ENCODE results near the gene RBM38.

RBM38 gene

DNA sequence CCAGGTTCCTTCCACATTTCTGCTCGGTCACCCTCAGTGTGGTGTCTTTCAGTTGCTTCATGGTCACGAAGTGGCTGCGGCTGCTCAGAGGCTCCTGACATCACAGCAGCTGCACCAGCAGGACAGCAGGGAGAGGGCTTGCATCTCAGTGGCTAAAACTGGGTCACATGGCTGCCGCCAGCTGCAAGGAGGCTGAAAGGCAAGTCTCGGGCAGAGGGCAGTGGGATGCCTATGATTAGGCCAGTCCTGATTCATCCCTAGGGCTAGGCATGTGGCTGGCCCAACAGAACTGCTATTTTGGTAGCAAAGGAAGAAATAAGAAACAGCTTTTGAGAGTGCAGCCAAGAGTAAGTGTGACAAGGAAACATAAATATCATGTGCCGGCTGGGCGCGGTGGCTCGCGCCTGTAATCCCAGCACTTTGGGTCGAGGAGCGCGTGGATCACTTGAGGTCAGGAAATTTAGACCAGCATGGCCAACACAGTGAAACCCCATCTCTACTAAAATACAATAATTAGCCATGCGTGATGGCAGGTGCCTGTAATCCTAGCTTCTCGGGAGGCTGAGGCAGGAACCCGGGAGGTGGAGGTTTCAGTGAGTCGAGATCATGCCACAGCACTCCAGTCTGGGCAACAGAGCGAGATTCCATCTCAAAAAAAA is 46.6 kb downstream of the RBM38 start:
- DNase-seq (ENCODE audit: low spot score): no peak

DNA sequence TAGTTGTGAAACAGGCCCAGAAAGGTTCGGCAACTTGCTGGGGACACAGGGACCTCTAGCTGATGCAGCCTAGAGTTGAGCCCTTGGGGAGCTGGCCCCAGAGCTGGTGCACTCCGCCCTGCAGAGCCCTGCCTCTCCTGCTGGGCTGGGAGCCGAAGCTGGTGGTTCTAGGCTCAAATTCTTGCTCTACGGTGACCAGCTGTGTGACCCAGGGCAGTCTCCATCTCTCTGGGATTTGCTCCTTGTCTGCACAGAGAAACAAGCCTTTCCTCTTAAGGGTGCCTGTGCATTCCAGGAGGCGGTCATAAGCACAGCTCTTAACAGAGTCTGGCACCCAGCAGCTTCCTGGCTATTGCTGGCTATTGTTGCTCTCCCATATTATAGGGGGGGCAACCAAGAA is 47.4 kb downstream of the RBM38 start:
- DNase-seq (ENCODE audit: low spot score): no peak

DNA sequence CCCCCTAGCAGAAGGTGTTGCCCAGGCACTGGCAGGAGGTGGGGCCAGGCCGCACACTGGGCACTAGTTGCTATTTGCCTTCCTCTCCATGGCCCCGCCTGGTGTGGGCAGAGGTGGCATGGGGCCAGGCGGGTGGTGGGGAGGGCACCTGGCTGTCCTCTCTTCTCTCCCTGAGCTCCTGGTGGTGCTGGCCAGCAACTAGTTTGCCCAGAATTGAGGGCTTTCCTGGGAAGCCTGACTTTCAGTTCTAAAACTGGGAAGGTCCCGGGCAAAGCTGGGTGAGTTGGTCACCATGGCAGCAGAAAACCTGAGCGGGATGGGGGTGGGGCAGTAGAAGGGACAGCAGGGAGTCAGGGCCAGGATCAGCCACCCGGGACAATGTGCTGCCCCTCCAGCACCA is 48.2 kb downstream of the RBM38 start:
- peak; percentile 48 for DNase-seq (ENCODE audit: low spot score)

DNA sequence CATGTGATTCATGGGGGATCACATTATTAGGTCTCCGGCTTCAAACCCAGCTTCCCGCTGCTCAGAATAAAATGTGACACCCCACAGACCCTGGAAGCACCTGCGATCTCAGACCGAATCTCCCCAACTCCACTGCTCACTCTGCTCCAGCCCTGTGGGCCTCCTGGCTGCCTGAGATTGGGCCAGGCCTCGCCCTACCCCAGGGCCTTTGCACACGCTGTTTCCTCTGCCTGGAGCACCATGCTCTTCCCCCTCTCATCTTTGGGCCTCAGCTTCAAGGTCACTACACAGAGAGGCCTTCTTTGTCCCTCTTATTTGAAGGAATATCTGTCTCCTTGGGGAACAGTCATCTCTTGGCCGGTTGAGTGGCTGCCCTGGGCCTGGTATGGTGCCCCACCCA is 48.8 kb downstream of the RBM38 start:
- no peak for DNase-seq (ENCODE audit: low spot score)

DNA sequence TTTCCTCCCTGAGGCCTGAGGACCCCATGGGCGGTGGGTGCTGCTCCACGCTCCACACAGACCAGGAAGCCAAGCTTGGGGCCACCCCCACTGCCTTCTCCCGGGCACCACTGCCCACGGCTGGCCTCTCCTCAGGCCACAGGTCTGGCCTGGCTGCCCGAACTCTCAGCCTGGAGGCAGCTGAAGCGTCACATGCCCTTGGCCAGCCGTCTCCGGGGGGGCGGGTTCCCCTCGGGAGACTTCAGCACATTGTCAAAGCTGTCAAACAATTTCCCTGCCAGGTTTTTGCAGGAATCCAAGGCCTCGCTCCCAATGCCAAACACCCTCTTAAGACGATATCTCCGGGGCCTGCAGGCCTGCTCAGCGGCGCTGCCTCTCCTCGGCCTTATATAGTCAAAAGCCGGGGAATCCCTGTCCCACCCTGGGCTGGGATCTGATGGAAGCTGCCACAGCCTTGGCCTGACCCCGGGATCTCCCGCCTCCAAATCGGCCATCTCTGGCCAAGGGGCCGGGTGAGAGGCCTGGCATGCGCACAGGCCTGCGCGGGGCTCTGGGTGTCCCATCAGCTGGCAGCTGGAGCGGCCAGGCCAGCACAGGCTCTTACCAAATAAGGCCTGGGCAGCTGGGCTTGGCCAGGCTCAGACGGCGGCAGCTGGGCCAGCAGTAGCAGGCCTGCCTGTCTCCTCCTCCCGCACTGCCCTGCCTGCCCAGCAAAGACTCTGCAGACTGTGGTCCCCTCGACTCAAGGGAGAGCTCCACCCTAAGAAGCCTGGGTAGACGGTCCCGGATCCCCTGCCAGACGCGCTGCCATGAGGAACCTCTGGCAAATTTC is 49.7 kb downstream of the RBM38 start:
- DNase-seq (ENCODE audit: low spot score): no peak

DNA sequence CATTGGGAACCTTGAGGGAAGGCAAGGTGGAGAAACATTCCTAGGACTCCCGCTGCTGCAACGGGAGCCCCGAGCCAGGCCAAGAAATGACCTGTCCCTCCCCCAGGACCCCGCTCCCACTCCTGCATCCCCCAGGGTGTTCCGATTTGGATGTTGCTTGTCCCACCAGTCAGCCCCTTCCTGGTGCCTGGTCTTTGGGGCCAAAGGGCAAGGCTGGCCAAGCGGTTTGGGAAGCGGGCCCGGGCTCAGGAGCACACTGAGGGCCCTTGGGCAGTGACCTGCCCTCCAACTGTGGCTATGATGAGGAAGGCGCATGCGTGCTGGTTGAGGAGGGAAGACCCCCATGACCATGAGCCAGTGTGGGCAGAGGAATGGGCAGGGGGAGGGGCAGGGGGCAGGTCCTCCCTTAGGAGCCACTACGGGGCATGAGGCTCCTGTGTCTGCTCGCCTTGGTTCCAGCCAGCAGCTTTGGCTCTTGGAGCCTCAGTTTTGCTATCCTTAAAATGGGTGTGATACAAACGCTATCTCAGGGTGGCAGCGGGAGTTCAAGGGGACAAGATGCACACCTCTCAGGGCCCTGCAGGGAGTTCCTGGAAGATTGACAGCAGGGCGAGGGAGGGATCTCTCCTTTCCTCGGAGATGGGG is 50.4 kb downstream of the RBM38 start:
- no peak for DNase-seq (ENCODE audit: low spot score)

DNA sequence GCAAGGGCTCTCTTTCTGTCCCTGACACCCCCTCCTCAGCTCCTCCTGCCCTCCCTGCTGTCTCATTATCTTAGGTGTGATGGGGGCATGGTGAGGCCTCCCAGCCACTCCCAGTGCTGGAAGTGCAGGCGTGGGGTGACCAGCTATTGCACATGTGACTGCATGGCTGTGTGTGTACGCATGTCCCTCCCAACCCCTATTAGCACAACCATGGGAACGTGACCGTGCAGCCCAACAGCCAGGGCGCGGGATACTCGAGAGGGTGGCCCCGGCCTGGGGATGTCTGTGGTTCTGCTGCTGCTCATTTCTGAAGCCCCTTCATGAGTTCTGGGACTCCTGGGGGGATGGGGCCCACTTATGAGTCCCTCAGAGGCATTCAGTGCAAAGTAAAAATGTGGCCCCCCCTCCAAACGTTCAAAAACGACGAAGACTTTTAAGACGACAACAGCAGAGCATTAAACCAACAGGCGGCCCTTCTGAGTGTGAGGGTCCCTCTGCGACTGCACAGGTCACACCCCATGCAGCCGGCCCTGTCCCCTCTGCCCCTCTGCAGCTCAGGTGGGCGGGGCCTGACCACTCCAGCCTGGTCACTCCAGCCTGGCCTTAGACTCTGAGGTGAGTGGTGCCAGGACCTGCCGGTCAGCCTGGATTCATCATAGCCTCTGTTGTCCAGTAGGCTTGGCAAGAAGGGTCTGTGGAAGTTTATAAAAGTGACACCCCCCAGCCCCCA is 51.1 kb downstream of the RBM38 start:
- no peak for DNase-seq (ENCODE audit: low spot score)

DNA sequence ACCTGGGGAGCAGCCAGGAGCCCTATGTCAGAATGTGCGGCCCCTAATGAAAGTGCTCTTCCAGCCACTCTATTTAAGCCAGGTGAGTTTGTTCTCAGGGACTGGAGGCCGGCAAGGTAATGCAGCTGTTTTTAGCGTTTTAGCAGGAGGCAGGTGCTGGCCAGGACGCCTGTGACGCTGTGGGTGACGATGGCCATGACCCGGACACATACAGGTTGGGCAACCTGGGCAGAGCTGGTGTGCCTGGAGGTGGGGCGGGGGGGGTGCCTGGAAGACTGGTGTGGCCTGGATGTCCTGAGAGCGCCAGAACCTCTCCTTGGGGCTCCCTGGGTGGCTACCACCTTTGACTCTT is 51.7 kb downstream of the RBM38 start:
- no peak for DNase-seq (ENCODE audit: low spot score)

DNA sequence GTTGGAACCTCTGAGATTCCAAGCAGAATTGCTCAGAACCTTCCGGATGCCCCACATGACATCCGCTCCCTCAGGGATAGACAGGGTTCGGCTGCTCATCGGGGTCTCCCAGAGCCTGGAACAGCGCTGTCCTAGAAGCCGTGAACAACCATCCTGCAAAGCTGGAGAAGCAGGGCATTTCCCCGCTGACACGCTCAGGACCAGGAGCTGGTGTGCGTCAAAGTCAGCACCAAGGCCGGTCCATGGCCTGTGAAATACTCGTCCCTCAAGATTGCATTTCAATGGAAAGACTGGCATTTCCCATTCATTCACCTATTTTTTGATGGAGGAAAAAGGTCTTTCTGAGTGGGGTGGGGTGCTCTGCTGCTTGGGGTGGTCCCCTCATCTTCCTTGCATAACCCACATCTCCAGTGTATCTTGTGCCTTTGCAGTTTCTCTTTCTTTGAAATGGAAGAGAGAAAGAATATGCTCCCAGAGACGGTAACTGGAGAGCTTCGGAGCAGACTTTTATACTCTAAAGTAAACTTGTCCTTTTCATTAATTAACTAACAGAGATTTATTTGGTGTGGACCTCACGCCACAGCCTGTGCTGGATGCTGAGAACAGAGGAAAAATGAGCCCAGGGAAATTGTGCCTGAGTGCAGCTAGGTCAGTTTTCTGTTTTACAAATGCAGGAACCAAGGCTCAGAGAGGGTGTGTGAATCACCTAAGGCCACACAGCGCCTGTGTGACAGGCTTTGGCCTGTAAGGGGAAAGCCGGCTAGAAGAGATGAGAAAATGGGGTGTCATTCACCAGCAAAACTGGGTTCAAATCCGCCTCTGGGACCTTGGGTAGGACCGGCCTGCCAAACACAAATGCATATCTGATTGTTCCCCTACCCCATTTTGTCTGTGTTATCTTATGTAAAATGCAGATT is 52.4 kb downstream of the RBM38 start:
- DNase-seq (ENCODE audit: low spot score): no peak

DNA sequence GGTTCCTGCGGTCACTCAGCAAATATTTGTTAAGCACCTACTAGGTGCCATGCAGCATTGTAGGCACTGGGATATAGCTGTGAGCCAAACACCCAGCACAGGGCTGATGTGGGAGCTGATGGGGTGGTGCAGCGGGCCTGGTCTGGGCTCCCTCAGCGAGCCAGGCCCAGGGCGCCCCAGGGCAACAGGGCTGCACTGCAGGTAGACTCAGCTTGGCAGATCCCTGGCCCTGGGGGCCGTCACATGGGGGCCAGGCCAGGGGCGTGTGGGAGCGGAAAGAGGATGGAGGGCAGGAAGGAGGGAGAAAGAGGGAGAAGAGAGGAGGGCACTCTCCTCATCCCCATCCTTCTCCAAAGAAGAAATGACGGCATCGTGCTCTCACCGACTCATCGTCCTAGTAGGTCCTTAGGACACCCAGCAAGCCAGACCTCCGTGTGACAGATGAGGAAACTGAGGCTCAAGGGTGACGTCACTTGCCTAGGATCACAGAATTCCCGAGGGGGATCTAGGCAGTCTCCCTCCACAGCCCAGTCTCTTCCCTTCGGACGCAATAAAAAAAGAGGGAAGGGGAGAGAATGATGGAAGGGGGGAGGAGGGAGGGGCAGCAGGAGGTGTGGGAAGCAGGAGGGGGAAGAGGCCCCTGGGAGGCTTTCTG is 53.3 kb downstream of the RBM38 start:
- no peak for DNase-seq (ENCODE audit: low spot score)

DNA sequence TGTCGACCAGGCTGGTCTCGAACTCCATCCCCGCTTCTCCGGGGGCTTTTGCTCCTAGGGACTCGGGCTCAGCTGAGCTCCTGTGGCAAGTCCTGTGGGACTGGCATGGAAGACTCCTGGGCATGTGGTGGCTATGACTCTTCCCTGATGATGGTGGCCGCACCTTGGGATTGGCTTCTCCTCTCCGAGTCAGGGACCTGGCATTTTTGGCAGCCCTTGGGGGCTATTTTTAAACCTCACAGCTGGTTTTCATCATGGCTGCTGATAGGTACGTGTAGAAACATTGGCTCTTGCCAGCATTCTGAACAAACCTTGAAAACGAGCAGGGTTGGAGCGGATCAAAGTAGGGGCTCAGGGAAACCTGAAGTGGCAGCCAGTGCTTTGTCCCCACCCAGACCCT is 54.1 kb downstream of the RBM38 start:
- DNase-seq (ENCODE audit: low spot score): no peak

DNA sequence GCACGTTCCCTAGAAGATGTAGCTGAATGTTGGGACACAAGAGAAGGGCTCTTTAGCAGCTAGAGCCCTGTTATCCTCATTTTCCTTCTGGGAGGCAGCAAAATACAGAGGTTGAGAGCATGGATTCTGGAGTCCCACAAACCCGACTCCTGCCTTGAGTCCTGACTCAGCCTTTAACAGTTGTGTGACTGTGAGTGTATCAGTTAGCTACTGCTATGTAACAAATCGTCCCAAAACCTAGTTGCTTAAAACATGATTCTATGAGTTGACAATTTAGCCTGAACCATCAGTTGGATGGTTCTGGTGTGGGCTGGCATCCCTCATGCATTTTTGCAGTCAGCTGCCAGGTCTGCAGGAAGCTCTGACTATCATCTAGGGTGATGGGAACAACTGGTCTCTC is 54.6 kb downstream of the RBM38 start:
- no peak for DNase-seq (ENCODE audit: low spot score)

DNA sequence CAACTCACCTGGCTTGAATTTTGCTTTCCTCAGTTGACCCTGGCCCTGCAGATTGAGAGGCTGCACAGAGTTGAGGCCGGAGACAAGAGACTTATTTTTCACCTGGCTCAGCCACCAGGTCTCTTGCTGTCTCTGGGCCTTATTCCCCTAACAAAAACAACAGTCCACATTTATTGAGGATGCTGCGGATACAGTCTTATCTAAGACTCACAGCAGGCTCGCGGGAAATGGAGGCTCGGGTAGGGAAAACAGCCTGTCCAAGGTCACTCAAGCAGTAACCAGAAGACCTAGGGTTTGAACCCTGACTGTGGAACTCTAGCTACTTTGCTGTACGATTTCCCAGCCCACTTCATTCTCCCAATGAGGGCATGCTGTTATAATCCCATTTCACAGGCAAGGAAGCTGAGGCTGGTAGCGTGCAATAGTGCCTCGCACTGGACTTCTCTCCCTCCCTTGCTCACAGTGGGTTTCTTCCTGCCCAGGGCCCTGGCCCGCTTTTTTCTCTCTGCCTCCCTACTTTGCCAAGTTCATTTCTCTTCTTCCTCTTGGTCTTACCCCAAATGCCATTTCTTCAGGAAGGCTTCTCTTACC is 57.7 kb downstream of the RBM38 start:
- DNase-seq (ENCODE audit: low spot score): no peak

DNA sequence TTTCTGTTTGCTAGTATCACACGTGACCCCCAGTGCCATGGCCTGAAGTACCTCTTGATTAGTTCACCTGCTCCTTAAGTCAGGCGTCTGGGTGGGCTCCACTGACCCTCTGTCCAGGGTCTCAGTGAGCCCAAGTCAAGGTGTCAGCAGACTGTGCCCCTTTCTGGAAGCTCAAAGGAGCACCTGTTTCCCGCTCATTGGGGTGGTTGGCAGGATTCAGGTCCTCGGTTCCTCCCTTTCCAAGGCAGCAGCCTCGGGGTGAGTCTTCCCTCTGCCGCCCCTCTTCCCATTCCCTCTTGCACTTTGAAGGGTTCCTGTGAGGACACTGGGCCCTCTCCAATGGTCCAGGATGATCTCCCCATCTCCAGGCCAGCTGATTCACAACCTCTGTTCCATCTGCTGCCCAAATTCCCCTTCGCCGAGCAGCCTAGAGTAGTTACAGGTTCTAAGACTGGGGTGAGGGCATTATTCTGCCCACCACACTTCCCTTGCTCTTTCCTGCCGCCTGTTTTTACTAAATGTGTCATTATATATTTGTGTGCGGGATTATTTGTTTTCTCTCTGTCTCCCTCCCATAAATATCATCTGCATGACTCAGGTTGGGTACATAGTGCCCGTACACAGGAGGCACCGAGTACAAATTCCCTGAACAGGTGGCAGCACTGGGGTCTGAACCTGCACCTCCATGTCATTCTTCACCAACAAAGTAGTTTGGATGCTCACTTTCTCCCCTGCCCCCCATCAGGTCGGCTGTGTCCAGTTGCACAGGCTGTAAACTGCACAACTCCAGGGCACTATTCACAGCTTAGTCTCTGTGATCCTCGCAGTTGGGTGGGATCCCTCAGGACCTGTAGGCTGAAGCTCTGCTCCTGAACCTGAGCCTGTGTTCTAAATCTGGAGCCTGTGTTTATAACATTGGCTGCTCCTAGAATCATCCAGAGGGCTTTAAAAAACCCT is 58.5 kb downstream of the RBM38 start:
- DNase-seq (ENCODE audit: low spot score): no peak

DNA sequence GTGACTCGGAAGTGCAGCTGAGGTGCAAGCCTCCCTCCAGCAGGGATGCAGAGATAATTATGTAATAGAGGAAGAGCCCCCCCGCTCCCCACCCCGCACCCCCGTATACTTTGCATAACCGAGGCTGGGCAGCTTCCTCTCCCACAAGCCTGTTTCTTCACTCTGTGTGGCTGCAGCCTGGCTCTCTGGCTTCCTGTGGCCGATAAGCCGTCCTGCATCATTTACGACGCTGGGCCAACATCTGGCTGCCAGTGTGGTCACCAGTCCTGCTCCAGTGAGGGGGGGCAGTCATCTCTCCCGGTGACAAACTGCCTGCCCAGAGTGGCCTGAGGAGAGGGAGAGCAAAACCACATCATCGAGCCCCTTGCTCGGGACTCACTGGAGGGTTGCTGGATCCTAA is 59.2 kb downstream of the RBM38 start:
- DNase-seq (ENCODE audit: low spot score): no peak

DNA sequence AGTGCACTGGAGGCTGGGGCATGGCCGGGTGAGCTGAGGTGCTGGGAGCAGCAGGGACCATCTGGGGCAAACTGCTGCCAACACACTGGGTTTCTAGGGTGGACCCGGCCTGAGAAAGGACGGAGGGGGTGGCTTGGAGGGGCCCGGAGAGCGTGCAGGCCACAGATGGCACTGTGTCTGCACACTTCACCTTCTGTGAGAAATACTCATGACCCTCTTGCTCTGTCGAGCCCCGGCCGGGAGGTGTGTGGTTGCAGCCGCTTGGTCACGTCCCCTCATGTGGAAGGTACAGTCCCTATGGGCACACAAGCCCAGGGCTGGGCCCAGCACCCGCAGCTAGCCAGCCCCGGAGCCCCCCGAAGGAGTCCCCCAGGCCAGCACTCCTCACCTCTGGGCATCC is 59.7 kb downstream of the RBM38 start:
- no peak for DNase-seq (ENCODE audit: low spot score)

DNA sequence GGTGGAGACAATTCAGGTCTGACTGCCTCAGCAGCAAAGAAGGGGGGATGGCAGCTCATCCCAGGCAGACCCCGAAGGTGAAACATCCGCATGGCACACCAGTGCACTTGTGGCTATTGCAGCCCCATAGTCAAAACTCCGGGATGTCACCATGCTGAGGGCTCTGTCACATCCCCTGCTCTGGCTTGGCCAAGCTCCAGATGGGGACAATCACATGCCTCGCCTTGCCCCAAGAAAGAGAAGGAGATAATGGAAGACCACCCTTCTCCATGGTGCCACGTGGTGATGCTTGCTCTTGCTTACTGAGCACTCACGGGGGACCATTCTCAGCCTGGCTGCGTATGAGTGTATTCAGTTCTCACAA is 60.2 kb downstream of the RBM38 start:
- DNase-seq (ENCODE audit: low spot score): no peak

DNA sequence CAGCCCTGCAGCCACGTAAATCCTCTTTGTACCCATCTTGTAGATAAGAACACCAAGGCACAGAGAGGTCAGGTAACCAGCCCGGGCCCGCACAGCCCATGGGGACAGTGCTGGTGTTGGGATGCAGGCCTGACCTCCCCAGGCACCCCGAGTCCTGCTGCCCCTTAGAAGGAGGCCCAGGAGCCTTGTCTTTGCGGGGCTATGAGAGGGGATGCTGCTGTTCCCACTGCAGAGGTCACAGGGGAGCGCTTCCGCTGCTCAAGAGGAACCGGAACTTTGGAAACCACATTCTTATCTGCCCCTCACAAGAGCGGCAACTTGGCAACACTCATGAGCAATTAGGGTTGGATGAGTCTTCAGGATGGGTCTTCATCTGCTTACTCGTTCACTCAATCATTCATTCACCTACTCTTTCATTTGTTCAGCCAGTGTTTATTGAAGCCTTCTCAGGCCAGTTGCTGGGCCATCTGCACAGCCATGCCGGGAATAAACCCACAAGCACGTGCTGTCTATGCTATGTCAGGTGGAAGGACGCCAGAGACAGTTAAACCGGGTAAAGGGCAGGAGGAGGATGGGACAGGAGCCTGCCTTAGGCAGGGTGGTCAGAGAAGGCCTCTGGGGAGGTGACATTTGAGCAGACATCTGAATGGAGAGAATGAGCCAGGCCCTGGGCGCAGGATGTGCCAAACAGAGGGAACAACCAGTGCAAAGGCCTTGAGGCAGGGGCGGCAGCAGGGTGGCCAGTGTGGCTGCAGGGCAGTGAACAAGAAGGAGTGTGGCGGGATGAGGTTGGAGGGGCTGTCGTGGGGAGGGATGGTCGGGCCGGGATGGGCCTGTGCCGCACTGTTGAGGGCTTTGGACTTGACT is 60.8 kb downstream of the RBM38 start:
- no peak for DNase-seq (ENCODE audit: low spot score)

DNA sequence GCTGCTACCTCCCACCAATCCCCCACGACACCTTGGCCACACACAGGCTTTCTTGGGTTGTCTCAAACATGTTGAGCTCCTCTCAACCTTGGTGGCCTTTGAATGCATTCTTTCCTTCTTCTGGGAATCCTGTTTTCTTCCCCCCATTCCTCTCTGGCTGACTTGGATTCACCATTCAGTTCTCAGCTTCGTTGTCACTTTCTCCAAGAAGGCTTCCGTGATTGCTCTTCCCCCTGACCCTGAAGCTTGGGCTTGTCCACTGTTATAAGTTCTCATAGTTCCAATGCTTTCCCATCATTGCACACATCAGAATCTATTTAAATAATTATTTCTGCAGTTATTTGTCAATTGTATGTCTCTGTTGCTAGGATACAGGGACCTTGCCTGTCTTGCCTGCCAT is 64.2 kb downstream of the RBM38 start:
- no peak for DNase-seq (ENCODE audit: low spot score)
